Skin epidermis (tissue), 12 donors: ENCODE measurements around the gene FAF2.

ENCODE experiments used
- H3K27ac ChIP-seq, 21 experiments: fragments of 200-600 bp; sonication (generic) in 11 of 21; one replicate each; pipeline ENCODE4 v1.5.0; 2020; ENCODE audit warnings: mild to moderate bottlenecking in 3 of 21, inconsistent platforms in 2 of 21, moderate library complexity in 2 of 21
- H3K4me3 ChIP-seq, 7 experiments: fragments of 200-600 bp; sonication (generic) in 2 of 7; one replicate each; pipeline ENCODE4 v1.5.0; 2020; ENCODE audit warnings: inconsistent platforms in 2 of 7, mild to moderate bottlenecking in 2 of 7, moderate library complexity in 1 of 7

The FAF2 gene

GRCh38 chr5:176491101-176491502, 42.9 kb downstream of the FAF2 start:
- H3K4me3 ChIP-seq: no peak overlapping the region
- H3K27ac ChIP-seq: no peak overlapping the region

DNA sequence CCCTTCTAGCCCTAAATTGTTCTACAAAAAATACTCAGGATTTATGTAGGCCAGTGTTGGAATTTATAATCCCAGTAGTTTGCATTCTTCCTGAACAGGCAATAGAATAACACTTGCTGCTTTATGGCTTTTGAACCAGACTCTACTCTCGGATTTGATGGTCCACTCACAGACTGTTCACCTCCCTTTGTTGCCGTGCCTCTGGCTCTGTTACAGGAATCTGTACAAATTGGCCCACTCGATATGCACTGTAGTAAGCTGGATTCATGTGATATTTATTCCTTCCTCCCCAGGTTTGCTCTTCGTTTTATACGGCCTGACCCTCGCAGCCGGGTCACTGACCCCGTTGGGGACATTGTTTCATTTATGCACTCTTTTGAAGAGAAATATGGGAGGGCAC, 43.7 kb downstream of the FAF2 start:
- Histone ChIP-seq H3K4me3 (no peak overlapping the region), H3K27ac (no peak overlapping the region)

- no peak overlapping the region for H3K4me3 ChIP-seq
- no peak overlapping the region for H3K27ac ChIP-seq
Observed at GRCh38 chr5:176492431-176492830, 44.2 kb downstream of the FAF2 start.

DNA sequence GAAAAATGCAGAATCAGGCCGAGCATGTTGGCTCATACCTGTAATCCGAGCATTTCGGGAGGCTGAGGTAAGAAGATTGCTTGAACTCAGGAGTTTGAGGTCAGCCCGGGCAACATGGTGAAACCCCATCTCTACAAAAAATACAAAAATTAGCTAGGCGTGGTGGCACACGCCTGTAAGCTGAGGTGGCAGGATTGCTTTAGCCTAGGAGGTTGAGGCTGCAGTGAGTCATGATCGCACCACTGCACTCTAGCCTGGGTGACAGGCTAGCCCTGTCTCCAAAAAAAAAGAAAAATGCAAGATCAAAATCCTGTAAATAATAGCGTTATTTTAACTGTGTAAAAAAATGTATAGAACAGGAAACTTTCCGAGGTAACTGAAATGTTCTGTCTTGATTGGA, 49.7 kb downstream of the FAF2 start:
- Histone ChIP-seq H3K4me3 (no peak overlapping the region), H3K27ac (no peak overlapping the region)

GRCh38 chr5:176499273-176499672, 51.1 kb downstream of the FAF2 start:
- Histone ChIP-seq H3K4me3 (no peak overlapping the region), H3K27ac (no peak overlapping the region)

- H3K27ac ChIP-seq: no peak overlapping the region
Observed at GRCh38 chr5:176500511-176500910, 52.3 kb downstream of the FAF2 start.

DNA sequence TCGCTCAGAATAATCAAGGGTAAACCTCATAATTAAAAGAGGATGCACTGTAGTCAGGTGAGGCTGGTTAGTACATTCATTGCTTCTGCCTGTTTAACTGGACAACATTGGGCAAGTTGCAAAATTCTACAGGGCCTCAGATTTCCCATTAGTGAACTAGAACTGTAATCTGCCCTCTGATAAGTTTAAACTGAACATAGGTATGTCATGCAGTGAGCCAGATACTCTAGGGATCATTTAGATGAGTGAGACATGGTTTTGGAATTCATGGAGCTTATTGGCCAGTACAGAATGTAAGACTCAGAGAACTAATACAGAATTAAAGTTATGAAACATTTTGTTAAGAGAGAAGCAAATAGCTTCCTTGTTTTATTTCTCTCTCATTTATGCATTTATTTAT, 53.1 kb downstream of the FAF2 start:
- H3K27ac ChIP-seq: no peak overlapping the region
- no peak overlapping the region for H3K4me3 ChIP-seq

More at GRCh38 chr5:176500511-176500910, 52.3 kb downstream of the FAF2 start:
- H3K4me3 ChIP-seq: no peak overlapping the region

DNA sequence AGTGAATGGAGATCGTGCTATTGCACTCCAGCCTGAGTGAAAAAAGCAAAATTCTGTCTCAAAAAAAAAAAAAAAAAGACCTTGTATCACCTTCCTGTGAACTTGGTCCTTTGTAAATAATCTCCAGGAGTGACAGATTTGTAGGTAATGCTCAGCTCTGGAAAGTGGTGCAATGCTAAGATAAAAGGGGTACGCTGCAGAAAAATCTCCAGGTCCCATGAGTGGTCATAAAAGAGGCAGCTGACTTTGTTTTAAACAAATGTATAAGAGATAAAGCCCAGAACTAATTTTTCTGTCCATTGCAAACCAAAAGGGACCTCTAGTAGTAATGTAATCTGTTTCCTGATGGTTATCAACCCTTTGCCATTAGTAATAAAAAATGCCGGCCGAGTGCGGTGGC, 55.3 kb downstream of the FAF2 start:
- Histone ChIP-seq H3K4me3 (no peak overlapping the region), H3K27ac (no peak overlapping the region)

DNA sequence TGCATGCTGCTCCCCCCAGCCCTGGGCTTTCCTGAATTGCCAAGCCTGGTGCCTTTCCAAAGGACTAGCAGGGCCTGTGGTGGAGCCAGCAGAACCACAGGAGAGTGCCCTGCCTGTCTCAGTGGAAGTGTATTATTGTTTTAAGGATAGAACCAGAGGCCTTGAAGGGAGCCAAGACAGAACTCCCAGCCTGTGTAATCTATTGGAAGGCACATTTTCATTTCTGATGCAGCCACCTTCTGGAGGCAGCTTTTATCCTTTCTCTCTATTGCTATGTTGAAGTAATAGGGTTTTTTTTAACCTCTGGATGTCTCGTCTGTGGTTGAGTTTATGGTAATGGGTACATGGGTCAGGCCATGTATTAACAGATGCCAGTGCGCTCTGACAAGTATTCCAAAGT, 59.7 kb downstream of the FAF2 start:
- H3K27ac ChIP-seq: no peak overlapping the region
- H3K4me3 ChIP-seq: no peak overlapping the region

DNA sequence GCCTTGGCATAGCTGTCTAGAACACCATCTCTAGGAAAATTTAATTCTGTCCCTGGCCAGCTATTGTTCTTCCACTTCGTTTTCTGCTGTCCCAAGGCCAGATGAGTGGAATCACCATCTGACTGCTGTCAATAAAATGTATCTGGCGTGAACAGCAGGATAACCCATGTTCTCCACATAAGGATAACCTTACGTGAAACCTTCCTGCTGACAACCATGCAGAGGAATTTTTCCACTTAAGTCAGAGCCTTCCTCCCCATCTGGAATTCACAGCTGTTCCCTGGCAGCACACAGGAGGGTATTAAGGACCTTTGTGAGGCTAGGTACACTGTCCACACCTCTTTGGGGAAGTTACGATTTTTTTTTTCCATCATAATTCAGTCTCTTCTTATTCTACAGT, 60.4 kb downstream of the FAF2 start:
- H3K4me3 ChIP-seq: no peak overlapping the region
- H3K27ac ChIP-seq: no peak overlapping the region

DNA sequence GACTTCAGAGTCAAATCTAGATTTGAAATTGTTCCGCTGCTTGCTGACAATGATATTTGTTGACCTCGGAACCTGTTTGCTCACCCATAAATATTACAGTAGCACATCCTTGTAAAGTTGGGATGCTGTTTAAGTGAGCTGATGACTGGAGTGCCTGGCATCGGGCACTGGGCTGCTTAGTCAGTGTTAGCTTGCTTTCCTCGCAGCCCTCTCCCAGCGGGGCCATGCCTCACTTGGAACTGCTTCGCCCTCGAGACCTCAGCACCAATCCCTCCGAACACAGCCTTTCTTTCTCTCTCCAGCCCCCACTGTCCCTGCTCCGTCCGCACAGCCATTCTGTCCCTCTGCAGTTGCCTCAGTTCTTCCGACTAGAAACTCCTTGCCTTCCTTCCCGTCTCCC, 65.6 kb downstream of the FAF2 start:
- H3K27ac ChIP-seq: no peak overlapping the region
- H3K4me3 ChIP-seq: no peak overlapping the region

- no peak overlapping the region for H3K4me3 ChIP-seq
- no peak overlapping the region for H3K27ac ChIP-seq
Observed at GRCh38 chr5:176514244-176514950, 66.2 kb downstream of the FAF2 start.

DNA sequence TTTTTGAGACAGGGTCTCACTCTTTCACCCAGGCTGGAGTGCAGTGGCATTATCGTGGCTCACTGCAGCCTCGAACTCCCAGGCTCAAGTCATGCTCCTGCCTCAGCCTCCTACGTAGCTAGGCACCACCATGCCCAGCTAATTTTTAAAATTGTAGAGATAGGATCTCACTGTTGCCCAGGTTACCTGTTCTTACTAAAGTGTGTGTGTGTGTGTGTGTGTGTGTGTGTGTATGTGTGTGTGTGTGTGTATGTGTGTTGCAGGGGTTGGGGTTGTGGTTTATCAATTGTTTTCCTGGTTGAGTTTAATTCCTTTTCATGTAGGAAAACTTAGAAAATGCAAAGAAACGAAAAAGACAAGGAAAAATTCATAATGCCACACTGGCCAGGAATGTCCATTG, 67.2 kb downstream of the FAF2 start:
- Histone ChIP-seq H3K4me3 (no peak overlapping the region), H3K27ac (no peak overlapping the region)

- H3K4me3 ChIP-seq: no peak overlapping the region
- no peak overlapping the region for H3K27ac ChIP-seq
Observed at GRCh38 chr5:176517053-176517661, 69.0 kb downstream of the FAF2 start.

GRCh38 chr5:176519810-176520720, 71.9 kb downstream of the FAF2 start:
- Histone ChIP-seq H3K27ac (no peak overlapping the region), H3K4me3 (no peak overlapping the region)

GRCh38 chr5:176521286-176521685, 73.1 kb downstream of the FAF2 start:
- no peak overlapping the region for H3K4me3 ChIP-seq

DNA sequence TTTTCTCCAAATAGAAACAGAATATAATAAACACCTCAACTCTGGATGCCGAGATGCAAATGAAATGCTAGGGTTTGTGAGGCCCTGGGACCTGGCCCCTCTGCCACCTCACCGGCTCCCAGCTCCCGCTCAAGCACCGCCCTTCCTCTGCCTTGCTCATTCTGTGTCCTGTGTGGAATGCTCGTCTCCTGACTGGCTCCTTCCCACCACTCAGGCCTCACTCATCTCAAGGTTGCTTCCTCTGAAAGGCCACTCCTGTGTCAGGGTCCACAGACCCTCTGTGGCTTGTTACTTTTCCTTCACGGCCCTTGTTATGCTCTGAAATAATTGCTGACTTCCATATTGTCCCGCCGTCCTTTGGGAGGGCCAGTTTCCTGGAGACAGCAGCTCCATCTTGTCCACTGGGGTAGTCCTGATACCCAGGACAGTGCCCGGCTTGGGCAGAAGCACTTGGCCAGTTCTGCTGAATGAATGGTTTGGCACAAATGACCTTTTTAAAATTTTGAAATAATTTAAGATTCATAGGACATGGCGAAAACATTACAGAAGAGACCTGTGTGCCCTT, 73.6 kb downstream of the FAF2 start:
- Histone ChIP-seq H3K4me3 (no peak overlapping the region), H3K27ac (no peak overlapping the region)

More at GRCh38 chr5:176521286-176521685, 73.1 kb downstream of the FAF2 start:
- no peak overlapping the region for H3K27ac ChIP-seq

GRCh38 chr5:176524138-176524537, 76.0 kb downstream of the FAF2 start:
- Histone ChIP-seq H3K27ac (no peak overlapping the region), H3K4me3 (no peak overlapping the region)

- H3K27ac ChIP-seq: no peak overlapping the region
- H3K4me3 ChIP-seq: no peak overlapping the region
Observed at GRCh38 chr5:176524987-176525386, 76.8 kb downstream of the FAF2 start.

DNA sequence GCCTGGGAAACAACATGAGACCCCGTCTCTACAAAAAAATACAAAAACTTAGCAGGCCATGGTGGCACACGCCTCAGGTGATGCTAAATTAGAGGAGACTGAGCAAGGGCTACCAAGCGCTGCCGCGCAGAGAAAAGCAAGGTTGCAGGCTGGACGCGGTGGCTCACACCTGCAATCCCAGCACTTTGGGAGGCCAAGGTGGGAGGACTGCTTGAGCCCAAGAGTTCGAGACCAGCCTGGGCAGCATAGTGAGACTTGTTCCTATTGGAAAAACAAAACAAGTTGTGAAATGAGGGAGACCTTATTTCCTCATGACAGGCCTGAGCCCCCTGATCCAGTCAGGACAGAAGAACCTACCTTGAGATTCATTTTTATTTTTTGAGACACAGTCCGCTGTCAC, 77.5 kb downstream of the FAF2 start:
- H3K4me3 ChIP-seq: no peak overlapping the region
- H3K27ac ChIP-seq: no peak overlapping the region
